K562 (cell line): Measurements from ENCODE around the gene SCLY. TPM values are rescaled to one million over a fixed set of nuclear protein-coding genes. Genes with fewer than 3 reads are reported as not detected.

Source experiments
- ATAC-seq: fragments of 200-7000 bp; cut with Tn5 transposase; 3 replicates; pipeline ENCODE4 v1.9.1; 2020; ENCODE audit warnings: moderate library complexity
- BruUV-seq: library from RNA; stranded (reverse); fragments of 400-500 nt; replicated peaks from 2 replicates; lab custom pipeline; 2021; lab: Mats Ljungman, UMichigan
- CTCF ChIA-PET: fragments of 300-600 bp; formaldehyde crosslinking; extraction: SDS; loops from one replicate; lab custom pipeline; 2021; ENCODE audit warnings: low intra/inter-chr PET ratio; lab: Yijun Ruan, JAX
- POLR2A ChIA-PET: fragments of 300-600, 350-650 bp; sonication (Branson Sonifier 250); formaldehyde crosslinking; extraction: SDS; loops from one replicate; lab custom pipeline; 2021; ENCODE audit warnings: antibody characterized with exemption, inconsistent platforms; lab: Yijun Ruan, JAX
- DNase-seq, 4 experiments: peaks; one replicate each; pipeline versions ENCODE4 v3.0.0 to v3.0.0-alpha.2; 2011 to 2018; ENCODE audit warnings: low spot score in 3 of 4, mixed read lengths in 3 of 4; ENCODE audit errors: extremely low read depth in 1 of 4
- FAIRE-seq: peaks from 2 replicates; lab custom pipeline; 2011; peaks lifted over from hg19 to GRCh38; lab: Jason Lieb, UNC
- H2AFZ ChIP-seq: 2 replicates; pipeline ENCODE4 v1.6.0; 2011; ENCODE audit warnings: low read depth, low read length, control low read depth, inconsistent platforms
- H3K27ac ChIP-seq: fragments of 200-600 bp; 3 replicates; pipeline ENCODE4 v1.8.0; 2011; ENCODE audit warnings: low read depth, mild to moderate bottlenecking, control low read depth, inconsistent platforms, low read length, moderate library complexity, mixed read lengths; ENCODE audit errors: extremely low read depth
- H3K27me3 ChIP-seq, 2 experiments: fragments of 300-600 bp in 1 of 2; 2 replicates in 1 of 2; 3 replicates in 1 of 2; pipeline versions ENCODE4 v1.6.0 to v1.8.0; 2011; ENCODE audit warnings: inconsistent platforms in 2 of 2, low read length in 2 of 2, mild to moderate bottlenecking in 1 of 2, mixed read lengths in 1 of 2, moderate library complexity in 1 of 2; ENCODE audit not compliant: control insufficient read depth in 2 of 2, insufficient read depth in 2 of 2
- H3K36me3 ChIP-seq: fragments of 300-600 bp; 3 replicates; pipeline ENCODE4 v1.8.0; 2011; ENCODE audit warnings: mild to moderate bottlenecking, low read length, inconsistent platforms; ENCODE audit not compliant: control insufficient read depth, insufficient read depth
- H3K4me1 ChIP-seq, 2 experiments: fragments of 200-600 bp in 1 of 2; replicated peaks in 1 of 2; 2 replicates in 1 of 2; 3 replicates in 1 of 2; pipeline versions ENCODE4 v1.5.1 to v1.8.0; 2011; ENCODE audit warnings: inconsistent platforms in 2 of 2, low read length in 2 of 2, mild to moderate bottlenecking in 1 of 2, mixed read lengths in 1 of 2, moderate library complexity in 1 of 2; ENCODE audit not compliant: control insufficient read depth in 2 of 2, insufficient read depth in 2 of 2
- H3K4me2 ChIP-seq: 2 replicates; pipeline ENCODE4 v1.6.1; 2011; ENCODE audit warnings: low read length, control low read depth, inconsistent platforms, mixed read lengths; ENCODE audit not compliant: insufficient read depth
- H3K4me3 ChIP-seq: fragments of 200-600 bp; sonication (generic), shearing (Covaris generic); 2 replicates; pipeline ENCODE4 v1.5.1; 2016; ENCODE audit warnings: control low read depth, inconsistent platforms
- H3K79me2 ChIP-seq: fragments of 200-600 bp; 3 replicates; pipeline ENCODE4 v1.8.0; 2011; ENCODE audit warnings: low read length, inconsistent platforms; ENCODE audit not compliant: control insufficient read depth, insufficient read depth
- H3K9ac ChIP-seq, 2 experiments: 2 replicates each; pipeline versions ENCODE4 v1.6.0 to v1.6.1; 2011; ENCODE audit warnings: low read depth in 2 of 2, low read length in 2 of 2, control low read depth in 1 of 2, inconsistent platforms in 1 of 2, mild to moderate bottlenecking in 1 of 2, mixed read lengths in 1 of 2; ENCODE audit not compliant: insufficient read depth in 1 of 2
- H3K9me1 ChIP-seq: one replicate; pipeline ENCODE4 v1.6.0; 2011; ENCODE audit warnings: inconsistent platforms, mild to moderate bottlenecking, low read length, moderate library complexity; ENCODE audit not compliant: control insufficient read depth, insufficient read depth
- H3K9me3 ChIP-seq: replicated peaks from 2 replicates; pipeline ENCODE4 v1.5.1; 2011; ENCODE audit warnings: low read depth, low read length, inconsistent platforms; ENCODE audit not compliant: control insufficient read depth, insufficient read depth
- H4K20me1 ChIP-seq: replicated peaks from 2 replicates; pipeline ENCODE4 v1.6.1; 2011; ENCODE audit warnings: low read length, inconsistent platforms, mixed read lengths; ENCODE audit not compliant: control insufficient read depth, insufficient read depth
- KLF10 ChIP-seq: fragments of 250-450 bp; sonication (Bioruptor Pico); IDR thresholded peaks from 2 replicates; pipeline ENCODE4 v1.6.1; 2021; ENCODE audit warnings: matching md5 sums
- NRF1 ChIP-seq, 2 experiments: fragments of 450-650 bp; IDR thresholded peaks in 1 of 2; conservative IDR thresholded peaks in 1 of 2; 2 replicates each; pipeline ENCODE4 v1.6.1; 2014; ENCODE audit warnings: mild to moderate bottlenecking in 2 of 2
- POLR2A ChIP-seq: fragments of 450-650 bp; conservative IDR thresholded peaks from 2 replicates; pipeline ENCODE4 v1.6.1; 2016
- SAP30 ChIP-seq: fragments of 200-600 bp; sonication (generic); IDR thresholded peaks from 2 replicates; pipeline ENCODE4 v1.6.1; 2012; ENCODE audit warnings: borderline replicate concordance, low read depth, mild to moderate bottlenecking, moderate library complexity, low read length, control low read depth, inconsistent platforms; ENCODE audit not compliant: insufficient read depth, poor library complexity, severe bottlenecking
- STAT5A ChIP-seq: IDR thresholded peaks from 2 replicates; pipeline ENCODE4 v1.6.1; 2012; ENCODE audit warnings: low read length, inconsistent platforms, borderline replicate concordance
- ZBTB8A ChIP-seq: fragments of 450-650 bp; IDR thresholded peaks from 2 replicates; pipeline ENCODE4 v1.6.1; 2018; ENCODE audit warnings: mild to moderate bottlenecking, moderate library complexity; ENCODE audit not compliant: partially characterized antibody
- WGBS: fragments of 100-300 bp; shearing (Covaris generic); methylation state at CpG from one replicate; pipeline ENCODE4 v1.1.6; 2016; ENCODE audit warnings: low coverage, mixed read lengths; ENCODE audit not compliant: insufficient coverage; ENCODE audit errors: missing lambda C conversion rate; 5-methylcytosine and 5-hydroxymethylcytosine counted together
- in situ Hi-C: fragments of 300-500 bp; cut with MboI; formaldehyde crosslinking; loops from 4 replicates; pipeline ENCODE4 v1.15.0; 2018; ENCODE audit warnings: inconsistent platforms, mixed read lengths
- intact Hi-C: fragments of 100-400 bp; cut with micrococcal nuclease; formaldehyde crosslinking; loops from 2 replicates; pipeline ENCODE4 v1.14.2; 2022
- polyA plus RNA-seq, 8 experiments: library from polyadenylated mRNA; depleted of rRNA in 4 of 8; stranded (reverse) in 5 of 8; unstranded in 3 of 8; fragments of >200 nt; fragmentation: Nextera tagmentation in 2 of 8; fragmentation: Illumina TruSeq in 1 of 8; extraction: Ambion mirVana in 2 of 8; extraction: Trizol in 1 of 8; gene quantifications; 2 replicates each; pipeline versions ENCODE4 v1.2.1 to v1.2.3, GENCODE V29; 2011 to 2014; ENCODE audit warnings: inconsistent platforms in 1 of 8, missing spikeins in 1 of 8
- total RNA-seq, 7 experiments: library from RNA; depleted of rRNA in 6 of 7; stranded (reverse); fragments of >200 nt in 6 of 7; fragmentation: Illumina TruSeq in 2 of 7; extraction: Trizol in 2 of 7; gene quantifications; 2 replicates each; pipeline versions ENCODE4 v1.2.1 to v1.2.3, GENCODE V29; 2011 to 2021; ENCODE audit warnings: low replicate concordance in 1 of 7

Gene SCLY
- total and polyA plus RNA-seq, 9 of the 15 experiments (the other 6 are each of a cell fraction or from before 2014, with no cell fraction given), result 2.6 to 32.2 (median 21.1) TPM

DNA sequence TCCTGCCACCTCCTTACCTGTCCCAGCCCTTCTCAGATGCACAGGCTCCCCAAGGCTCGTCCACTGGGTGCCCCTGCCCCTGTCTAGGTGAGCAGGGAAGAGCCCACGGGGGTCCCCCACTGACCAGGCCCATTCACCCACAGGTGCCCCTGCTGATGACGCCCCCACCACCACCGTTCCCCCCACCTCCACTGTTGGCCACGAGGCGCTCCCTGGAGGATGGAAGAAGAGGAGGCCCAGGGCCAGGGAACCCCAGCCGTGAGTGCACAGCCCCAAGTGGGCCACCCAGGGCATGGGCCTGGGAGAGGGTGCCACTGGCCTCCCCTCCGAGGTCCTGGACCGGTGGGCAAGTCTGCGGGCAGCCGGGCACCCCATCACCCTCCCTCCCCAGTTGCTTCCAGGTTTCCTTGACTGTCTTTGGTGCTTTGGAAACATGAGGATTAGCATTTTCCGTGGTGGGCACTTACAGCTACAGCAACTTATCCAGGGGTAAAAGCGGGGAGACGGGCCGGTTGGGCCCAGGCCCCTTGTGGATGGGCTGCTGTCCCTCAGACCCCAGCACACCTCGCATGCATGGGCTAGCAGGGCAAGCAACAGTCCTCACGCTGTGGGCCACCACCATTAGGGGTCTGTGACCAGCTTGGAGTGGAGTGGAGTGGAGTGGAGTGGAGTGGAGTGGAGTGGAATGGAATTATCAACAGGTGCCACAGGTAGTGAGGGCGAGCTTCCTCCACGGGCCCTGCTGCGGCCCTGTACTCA lies 64.5 kb downstream of the SCLY start:
- no peak overlapping the region for H3K27ac ChIP-seq
- no TSS peak for BruUV-seq
- no peak overlapping the region for H3K9ac ChIP-seq
- in situ Hi-C loops (no loop called here), intact Hi-C loops (no loop called here)
- no peaks in the 10 kb centered on the region for H3K9me1 ChIP-seq
- TF ChIP-seq ZBTB8A (no peak), NRF1 (conservative IDR thresholded peaks at IDR 0.05 in 1 of 2, IDR thresholded peaks at IDR 0.05 in 1 of 2) (no peak), KLF10 (CRISPR knock-in tag) (no peak), POLR2A (no peak), STAT5A (no peak), SAP30 (no peak)
- no peaks in the 10 kb centered on the region for H4K20me1 ChIP-seq
- peaks cover 8 to 48% of the 10 kb centered on the region in 2 experiments; a peak in 4 of 5 replicates for H3K27me3 ChIP-seq
- ATAC-seq, result no peak
- H3K4me1 ChIP-seq, result peaks cover 0 to 48% of the 10 kb centered on the region in 2 experiments; a peak in 3 of 5 replicates
- DNase-seq, result no peak
- FAIRE-seq, result no peak
- no peak overlapping the region for H3K4me2 ChIP-seq
- H3K36me3 ChIP-seq, result no peaks in the 10 kb centered on the region
- H2AFZ ChIP-seq, result no peak overlapping the region
- H3K9me3 ChIP-seq, result 0 out of 2 replicates have a peak, but pooled peaks cover 2% of the 10 kb centered on the region
- ChIA-PET POLR2A (interaction anchor here (1.3 kb wide), 1 partner anchor 11 kb away, joined by 3 read pairs; no protein-coding TSS in a partner anchor), CTCF (no interaction called here)
- H3K4me3 ChIP-seq, result no peak overlapping the region
- H3K79me2 ChIP-seq, result no peaks in the 10 kb centered on the region
- WGBS, result 8% methylated on average over 11 of the region's 20 CpGs
